Activated CD4-positive, alpha-beta T cell treated with anti-CD3 and anti-CD28 coated beads, Interleukin-2, amount 50 U/mL, for 1 hour (primary cell): ENCODE results near the gene OR56A1.

Experiments
- DNase-seq: peaks from one replicate; pipeline ENCODE4 v3.0.0-alpha.2; 2020

Gene OR56A1

DNA sequence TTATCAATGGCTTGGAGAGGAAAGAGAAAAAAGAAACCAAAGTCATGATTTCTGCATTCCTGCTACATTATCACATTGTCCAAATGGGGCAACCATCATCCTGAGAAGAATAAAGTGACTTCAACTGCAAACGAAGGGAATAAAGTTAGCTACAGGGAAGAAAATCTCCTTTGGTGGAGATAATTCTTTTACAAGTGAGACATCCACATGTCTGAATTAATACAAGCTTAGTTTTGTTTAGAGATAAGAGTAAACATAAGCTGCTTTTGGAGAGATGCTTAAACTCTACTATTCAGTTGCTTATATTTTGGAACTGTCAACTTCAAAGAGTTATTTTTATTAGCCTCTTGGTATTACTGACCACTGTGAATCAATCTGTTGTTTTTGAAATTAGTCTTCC is 43.7 kb downstream of the OR56A1 start, which contains the start of gene OR52L1:
Gene OR52L1 (minus strand): TSS at position 101 of the 400 bp plus-strand sequence. CDS start 55 bp downstream, at position 46.
- DNase-seq, result no peak

GRCh38 chr11:5983443-5983842 is 47.1 kb downstream of the OR56A1 start:
- DNase-seq, result no peak

- no peak for DNase-seq
These were observed 57.0 kb downstream of the OR56A1 start for GRCh38 chr11:5973530-5973929.
